Activated naive CD8-positive, alpha-beta T cell treated with anti-CD3 and anti-CD28 coated beads, Interleukin-2, amount 10 ng/mL, durations not matched to agents 7 days and 5 days (primary cell): ENCODE data around the gene DLX5. TPM values are rescaled to one million over a fixed set of nuclear protein-coding genes. Genes with fewer than 3 reads are reported as not detected.
A peak's percentile ranks its signal among the peaks of the same experiment; 100 is the strongest.

Experiments
- ATAC-seq: fragments of 150-1000 bp; cut with Tn5 transposase; one replicate; pipeline ENCODE4 v1.10.0; 2021; ENCODE audit warnings: low read depth, moderate library complexity
- POLR2A ChIA-PET: fragments of 350-600 bp; sonication (Branson Sonifier 250); formaldehyde crosslinking; loops from one replicate; lab custom pipeline; 2021; ENCODE audit warnings: antibody characterized with exemption; lab: Charles Lee
- DNase-seq: peaks from one replicate; pipeline ENCODE4 v3.0.0; 2021
- H3K27ac Mint-ChIP-seq: one replicate; pipeline ENCODE4 v1.8.0; 2022; ENCODE audit warnings: mild to moderate bottlenecking, mixed read lengths
- H3K27me3 Mint-ChIP-seq: one replicate; pipeline ENCODE4 v1.8.0; 2022; ENCODE audit warnings: mild to moderate bottlenecking, moderate library complexity, mixed read lengths
- H3K36me3 Mint-ChIP-seq: one replicate; pipeline ENCODE4 v1.8.0; 2021; ENCODE audit warnings: mild to moderate bottlenecking, mixed read lengths
- H3K4me1 Mint-ChIP-seq: one replicate; pipeline ENCODE4 v1.8.0; 2021; ENCODE audit warnings: mixed read lengths
- H3K4me3 Mint-ChIP-seq: one replicate; pipeline ENCODE4 v1.8.0; 2022; ENCODE audit warnings: mild to moderate bottlenecking, moderate library complexity, mixed read lengths
- H3K9me3 Mint-ChIP-seq: one replicate; pipeline ENCODE4 v1.8.0; 2021; ENCODE audit warnings: mixed read lengths
- total RNA-seq, 2 experiments: library from RNA; stranded (reverse); gene quantifications; one replicate each; pipeline ENCODE4 v1.2.3, GENCODE V29; 2021

The DLX5 gene
- total RNA-seq, 2 experiments from 2014 or later: not detected

DNA sequence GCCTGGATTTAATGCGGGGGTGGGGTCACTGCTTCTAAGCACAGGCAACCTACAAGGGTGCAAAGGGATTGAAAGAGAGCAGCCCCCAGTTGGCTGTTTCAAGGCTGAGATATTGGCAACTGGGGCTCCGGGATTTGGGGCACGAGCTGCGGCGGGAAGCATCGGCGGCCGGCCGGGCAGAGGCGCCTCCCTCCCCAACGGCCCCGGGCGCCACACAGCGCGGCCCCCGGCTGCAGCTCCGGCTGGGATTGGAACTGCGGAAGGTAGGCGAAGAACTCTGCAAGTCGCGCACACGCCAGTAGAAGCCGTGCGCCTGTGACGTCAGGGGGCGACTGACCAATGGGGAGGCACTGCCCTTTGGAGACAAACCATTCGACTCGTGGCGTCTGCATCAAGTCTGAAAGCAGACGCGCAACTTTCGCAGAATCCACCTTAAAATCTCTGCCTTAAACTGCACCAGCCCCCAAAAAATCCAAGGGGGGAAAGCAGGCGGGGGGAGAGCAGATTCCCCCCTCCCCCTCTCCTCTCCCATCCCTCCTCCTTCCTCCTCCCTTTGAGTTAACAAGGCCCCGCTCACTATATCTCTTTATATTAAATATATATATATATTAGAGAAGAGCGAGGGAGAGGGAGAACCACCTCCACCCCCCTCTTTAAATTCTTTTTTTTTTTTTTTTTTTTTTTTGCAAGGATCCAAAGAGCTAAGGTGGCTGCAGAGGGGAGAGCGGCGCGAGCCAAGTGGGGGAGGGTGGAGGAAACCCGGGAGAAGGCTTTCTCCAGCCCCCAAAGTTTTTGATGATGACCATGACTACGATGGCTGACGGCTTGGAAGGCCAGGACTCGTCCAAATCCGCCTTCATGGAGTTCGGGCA lies 19.2 kb downstream of the DLX5 start, which contains the start of gene DLX6:
TSS of gene DLX6 (plus strand) at position 371 of the 872 bp plus-strand sequence. CDS start at position 796, 425 bp downstream.
- Mint-ChIP-seq H3K4me1 (peaks cover 9% of the 10 kb centered on the region), H3K27me3 (peaks cover 87% of the 10 kb centered on the region), H3K27ac (peak within 1 kb of the TSS; percentile 34), H3K9me3 (peaks cover 3% of the 10 kb centered on the region), H3K36me3 (no peaks in the 10 kb centered on the region), H3K4me3 (peak within 1 kb of the TSS; percentile 54)
- ATAC-seq (peak; percentile 42), DNase-seq (peak; percentile 48)
- POLR2A ChIA-PET: interaction anchor here (0.6 kb wide), 1 partner anchor 22 kb away, joined by 4 read pairs; no protein-coding TSS in a partner anchor

DNA sequence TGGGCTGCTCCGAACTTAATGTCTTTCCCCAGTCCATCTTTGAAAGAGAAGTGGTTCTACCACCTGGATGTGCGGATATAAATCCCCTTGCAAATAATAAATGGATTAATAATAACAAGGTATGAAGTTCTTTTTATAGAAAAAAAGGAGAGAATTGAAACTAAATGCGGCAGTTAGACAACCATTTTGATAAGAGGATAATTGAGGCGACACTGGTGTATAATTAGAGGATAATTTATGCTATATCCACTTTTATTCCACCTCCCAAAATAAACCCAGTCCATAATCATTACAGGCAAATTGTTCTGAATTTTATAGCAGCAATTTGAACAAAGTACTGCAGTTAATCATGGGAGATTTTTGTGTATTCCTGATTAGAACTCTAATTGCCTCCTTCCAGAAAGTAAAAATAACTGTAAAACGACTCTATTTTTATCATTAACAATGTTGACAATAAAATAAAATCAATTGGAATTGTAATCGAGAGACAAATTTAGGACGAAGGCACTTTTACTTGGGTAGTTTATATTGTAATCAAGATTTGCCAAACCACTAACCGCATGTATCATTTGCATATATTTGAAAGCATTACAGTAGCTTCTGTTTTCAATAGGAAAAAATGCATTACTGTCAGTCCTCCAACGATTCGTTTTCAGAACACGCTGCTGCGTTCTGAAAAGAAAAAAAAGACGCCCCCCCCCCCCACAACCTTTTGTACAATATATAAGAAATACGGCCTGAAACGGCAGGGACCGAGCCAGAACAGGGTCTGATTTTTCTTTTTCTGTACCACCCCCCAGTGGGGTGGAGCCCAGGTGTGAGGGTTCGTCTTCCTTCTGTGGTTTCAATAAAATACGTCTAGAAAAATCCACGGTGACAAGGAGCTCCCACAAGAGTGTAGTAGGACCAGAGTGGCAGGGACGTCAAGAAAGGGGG lies 20.1 kb downstream of the DLX5 start:
- Mint-ChIP-seq H3K4me1 (peaks cover 9% of the 10 kb centered on the region), H3K27me3 (peaks cover 86% of the 10 kb centered on the region), H3K9me3 (peaks cover 3% of the 10 kb centered on the region), H3K27ac (peak overlapping the region; percentile 34), H3K4me3 (peak overlapping the region; percentile 54), H3K36me3 (no peaks in the 10 kb centered on the region)
- ATAC-seq (no peak), DNase-seq (no peak)
- POLR2A ChIA-PET: interaction anchor here (0.6 kb wide), 1 partner anchor 23 kb away, joined by 4 read pairs; no protein-coding TSS in a partner anchor

DNA sequence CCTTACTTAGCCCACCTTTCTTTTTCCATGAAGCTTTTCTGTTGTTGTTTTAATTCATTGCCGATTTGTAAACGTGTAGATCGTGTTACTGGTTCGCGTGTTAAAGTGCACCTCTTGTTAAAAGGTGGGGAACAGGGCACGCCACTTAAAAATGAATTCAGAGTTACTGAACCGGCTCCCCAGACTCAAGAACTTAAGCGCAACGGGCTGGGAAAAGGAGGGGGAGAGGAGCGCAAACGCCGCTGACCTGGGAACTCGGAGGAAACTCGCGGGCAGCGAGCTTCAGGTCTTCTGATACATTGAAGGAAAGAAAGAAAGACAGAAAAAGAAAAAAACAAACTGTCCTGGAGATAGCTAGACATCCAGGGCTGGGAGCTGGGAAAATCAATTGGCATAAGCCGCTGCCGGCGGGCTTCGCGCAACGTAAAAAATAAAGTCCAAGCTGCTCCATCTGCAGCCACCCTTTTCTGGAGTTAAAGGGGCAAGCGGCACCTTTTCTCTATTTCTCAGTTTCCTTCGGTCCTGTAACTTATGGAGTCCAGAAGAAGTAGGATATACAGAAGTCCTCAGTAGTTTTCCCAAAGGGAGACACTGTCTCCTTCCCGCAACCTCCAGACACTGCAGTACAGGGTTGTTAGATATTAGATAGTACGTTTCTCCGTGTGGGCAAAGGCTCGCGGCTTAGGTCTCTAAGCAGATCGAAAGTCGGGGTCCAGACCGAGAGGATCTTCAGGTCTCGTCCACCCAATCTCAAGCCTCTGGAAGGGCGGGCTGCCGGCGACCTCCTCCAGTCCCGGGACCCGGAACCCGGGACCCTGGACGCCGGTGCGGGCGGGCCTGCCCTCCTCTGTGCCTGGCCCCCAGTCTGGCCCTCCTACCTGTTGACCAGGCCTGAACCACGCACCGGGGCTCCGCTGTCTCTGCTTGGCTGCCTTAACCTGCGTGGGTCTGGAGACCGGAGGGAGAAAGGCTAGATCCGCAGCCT lies 21.1 kb downstream of the DLX5 start:
- ATAC-seq (no peak), DNase-seq (peak; percentile 29)
- Mint-ChIP-seq H3K4me1 (peaks cover 9% of the 10 kb centered on the region), H3K9me3 (peaks cover 3% of the 10 kb centered on the region), H3K36me3 (peaks cover 4% of the 10 kb centered on the region), H3K27ac (peak overlapping the region; percentile 7), H3K4me3 (peak overlapping the region; percentile 19), H3K27me3 (peaks cover 87% of the 10 kb centered on the region)
- POLR2A ChIA-PET: no interaction called here

DNA sequence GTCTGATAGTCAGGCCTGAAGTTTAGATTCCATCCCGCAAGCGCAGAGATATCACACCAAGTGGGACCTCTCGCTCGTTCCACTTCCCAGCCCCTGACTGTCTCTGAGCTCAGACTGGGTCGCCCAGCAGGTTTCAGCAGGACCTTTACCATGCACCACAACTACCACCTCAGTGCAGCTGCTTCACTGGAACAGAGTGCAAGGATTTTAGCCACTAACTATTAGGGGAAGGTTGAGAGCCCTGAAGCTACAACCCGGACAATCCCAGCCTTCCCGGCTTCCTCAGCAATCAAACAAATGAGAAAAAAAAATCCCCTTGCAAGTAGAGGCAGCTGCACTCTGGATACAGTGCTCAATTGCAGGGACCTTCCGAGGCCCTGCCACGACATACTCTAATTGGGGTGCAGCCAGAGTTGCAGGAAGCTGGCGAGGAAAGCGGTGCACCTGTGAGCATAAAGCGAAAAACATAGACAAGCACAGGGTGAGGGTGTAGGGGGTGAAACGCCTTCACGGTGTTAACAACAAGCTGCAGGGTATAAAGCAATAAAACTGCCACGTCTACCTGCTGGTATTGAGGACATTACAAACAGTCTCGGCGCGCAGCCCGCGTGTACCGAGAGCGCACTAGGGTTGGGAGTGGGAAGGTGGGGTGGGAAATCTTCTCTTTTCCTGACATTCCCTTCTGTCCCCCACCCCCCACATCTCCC lies 21.9 kb downstream of the DLX5 start:
- H3K27me3 Mint-ChIP-seq: peaks cover 87% of the 10 kb centered on the region
- H3K4me1 Mint-ChIP-seq: peaks cover 9% of the 10 kb centered on the region
- H3K27ac Mint-ChIP-seq: peak overlapping the region; percentile 28
- H3K36me3 Mint-ChIP-seq: peaks cover 4% of the 10 kb centered on the region
- no peak overlapping the region for H3K4me3 Mint-ChIP-seq
- peaks cover 3% of the 10 kb centered on the region for H3K9me3 Mint-ChIP-seq
- POLR2A ChIA-PET: no interaction called here
- ATAC-seq (no peak), DNase-seq (no peak)

DNA sequence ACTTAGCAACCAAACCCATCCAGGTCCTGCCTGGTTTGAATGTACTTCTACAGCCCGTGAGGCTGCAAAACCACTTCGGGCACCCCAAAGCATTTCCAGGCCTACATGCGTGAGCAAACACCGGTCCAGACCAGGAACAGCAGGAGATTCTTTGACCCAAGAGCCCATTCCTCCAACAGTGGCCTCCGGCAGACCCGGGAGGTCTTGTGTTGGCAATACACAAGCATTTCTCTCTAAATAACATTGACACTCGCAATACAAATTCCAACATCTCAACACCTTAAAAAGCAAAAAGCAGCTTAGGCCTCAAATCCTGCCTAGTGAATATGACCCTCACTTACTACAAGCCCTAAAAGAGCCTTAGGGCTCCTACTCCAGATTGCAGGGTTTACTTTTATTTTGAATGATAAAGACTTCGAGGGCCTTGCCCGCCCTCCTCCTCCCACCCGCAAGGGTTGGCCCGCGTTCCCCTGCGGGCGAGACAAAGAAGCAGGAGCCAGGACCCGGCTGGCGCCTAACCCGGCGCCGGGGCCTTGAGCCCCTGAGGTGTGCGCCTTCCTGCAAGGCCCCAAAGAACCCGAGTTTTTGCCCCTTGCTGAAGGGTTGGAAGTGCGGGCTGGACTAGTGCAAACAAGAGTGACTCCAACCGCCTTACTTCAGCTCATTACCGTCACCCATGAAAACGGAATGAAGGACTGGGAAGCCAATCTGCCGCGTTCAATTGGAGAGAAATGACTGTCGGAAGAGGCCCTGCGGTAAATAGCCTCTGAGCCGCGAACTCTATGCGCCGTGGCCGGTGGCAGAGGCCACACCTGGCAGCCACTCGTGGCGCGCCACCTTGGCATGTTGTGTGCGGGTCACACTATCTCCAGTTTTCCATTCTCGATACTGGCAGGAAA lies 22.7 kb downstream of the DLX5 start:
- H3K9me3 Mint-ChIP-seq: peaks cover 3% of the 10 kb centered on the region
- peaks cover 87% of the 10 kb centered on the region for H3K27me3 Mint-ChIP-seq
- no peak for DNase-seq
- POLR2A ChIA-PET: no interaction called here
- peaks cover 4% of the 10 kb centered on the region for H3K36me3 Mint-ChIP-seq
- peaks cover 9% of the 10 kb centered on the region for H3K4me1 Mint-ChIP-seq
- ATAC-seq: no peak
- H3K27ac Mint-ChIP-seq: no peak overlapping the region
- no peak overlapping the region for H3K4me3 Mint-ChIP-seq

DNA sequence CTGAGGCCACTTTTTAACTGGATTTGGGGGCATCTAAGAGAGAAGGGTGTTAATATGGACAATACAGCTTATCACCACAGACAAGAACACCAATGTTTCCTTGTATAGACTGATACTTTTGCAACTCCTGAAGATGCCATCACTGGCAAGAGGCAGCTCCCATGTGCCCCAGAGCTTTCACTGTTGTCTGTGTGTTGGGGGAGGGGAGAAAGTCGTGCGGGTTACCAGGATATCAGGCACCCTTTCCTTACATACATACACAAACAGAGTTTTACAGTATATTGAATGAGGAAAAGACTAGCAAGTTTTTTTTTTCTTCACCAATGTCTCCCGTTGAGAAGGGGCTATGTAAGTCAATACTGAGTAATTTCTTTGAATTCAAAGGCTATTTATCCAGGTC lies 23.4 kb downstream of the DLX5 start:
- Mint-ChIP-seq H3K27me3 (peaks cover 90% of the 10 kb centered on the region), H3K27ac (no peak overlapping the region), H3K4me1 (peaks cover 8% of the 10 kb centered on the region), H3K9me3 (peaks cover 6% of the 10 kb centered on the region), H3K36me3 (peaks cover 4% of the 10 kb centered on the region), H3K4me3 (no peak overlapping the region)
- POLR2A ChIA-PET: no interaction called here
- DNase-seq (no peak), ATAC-seq (no peak)

DNA sequence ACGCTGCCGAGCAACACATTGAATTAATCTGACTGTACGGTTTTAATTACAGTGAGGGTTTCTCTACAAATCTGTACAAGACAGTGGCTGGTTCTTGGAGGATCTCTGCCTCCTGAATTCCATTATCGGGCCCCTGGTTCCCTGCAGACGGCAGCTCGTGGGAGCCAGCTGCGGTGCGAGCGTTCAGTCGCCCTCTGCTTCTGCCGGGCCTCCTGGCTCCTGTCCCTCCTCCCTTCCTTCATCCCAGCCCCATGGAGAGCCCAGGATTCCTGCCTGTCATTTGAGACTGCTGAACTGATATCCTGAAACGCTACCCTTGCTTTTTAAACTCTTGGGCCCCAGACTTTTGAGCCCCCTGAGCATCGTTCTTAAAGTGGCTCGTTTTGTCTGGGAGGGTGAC lies 25.9 kb downstream of the DLX5 start:
- H3K36me3 Mint-ChIP-seq: peaks cover 4% of the 10 kb centered on the region
- ATAC-seq: no peak
- H3K9me3 Mint-ChIP-seq: peaks cover 6% of the 10 kb centered on the region
- no peak overlapping the region for H3K27ac Mint-ChIP-seq
- no peak for DNase-seq
- H3K4me1 Mint-ChIP-seq: peaks cover 1% of the 10 kb centered on the region
- H3K27me3 Mint-ChIP-seq: peaks cover 97% of the 10 kb centered on the region
- POLR2A ChIA-PET: interaction anchor here (0.8 kb wide), 1 partner anchor 10 kb away, joined by 3 read pairs; no protein-coding TSS in a partner anchor
- no peak overlapping the region for H3K4me3 Mint-ChIP-seq

DNA sequence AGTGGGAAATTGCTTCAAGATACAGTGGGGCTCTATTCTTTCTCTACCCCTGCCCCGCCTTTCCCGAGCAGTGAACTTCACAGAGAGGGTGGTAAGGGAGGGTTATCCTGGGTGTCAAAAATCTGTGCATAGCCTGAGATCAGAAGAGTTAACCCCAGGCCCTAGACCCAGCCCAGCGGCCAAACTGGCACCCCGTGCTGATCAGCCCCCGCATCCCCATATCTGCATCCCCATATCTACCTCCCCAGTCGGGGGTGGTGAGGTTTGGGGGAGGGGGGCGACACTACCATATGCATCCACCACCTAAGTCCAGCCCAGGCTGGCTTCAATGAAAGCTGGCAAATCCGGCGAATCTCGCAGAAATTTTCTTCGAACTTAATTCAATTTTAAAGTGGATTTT lies 26.3 kb downstream of the DLX5 start:
- H3K27me3 Mint-ChIP-seq: peaks cover 97% of the 10 kb centered on the region
- DNase-seq: no peak
- H3K36me3 Mint-ChIP-seq: peaks cover 4% of the 10 kb centered on the region
- no peak overlapping the region for H3K27ac Mint-ChIP-seq
- POLR2A ChIA-PET: interaction anchor here (0.8 kb wide), 1 partner anchor 11 kb away, joined by 3 read pairs; no protein-coding TSS in a partner anchor
- H3K4me1 Mint-ChIP-seq: peaks cover 1% of the 10 kb centered on the region
- H3K9me3 Mint-ChIP-seq: peaks cover 6% of the 10 kb centered on the region
- H3K4me3 Mint-ChIP-seq: no peak overlapping the region
- ATAC-seq: no peak

DNA sequence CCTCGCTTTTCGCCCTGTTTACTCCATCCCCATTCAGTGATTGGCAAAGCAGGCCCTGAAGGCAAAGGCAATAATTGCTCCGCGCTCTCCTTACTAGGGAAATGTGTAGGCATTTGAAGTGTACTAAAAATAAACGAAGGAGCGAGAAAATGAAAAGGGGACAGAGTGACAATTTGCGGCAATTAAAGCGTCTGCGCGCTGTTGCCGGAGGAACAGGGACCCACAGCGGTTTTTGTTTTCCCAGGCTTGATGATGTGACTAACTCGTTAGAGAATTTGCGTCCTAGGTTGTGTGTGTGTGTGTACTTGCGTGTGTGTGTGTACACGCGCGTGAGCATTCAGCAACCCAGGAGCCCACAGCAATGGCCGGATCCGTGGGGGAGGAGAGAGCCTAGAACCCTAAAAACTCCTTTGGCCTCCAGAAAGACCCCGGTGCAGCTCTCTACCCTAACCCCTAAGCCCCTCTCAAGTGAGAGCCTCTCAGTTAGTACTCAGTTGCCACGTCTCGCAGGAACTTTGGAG lies 27.1 kb downstream of the DLX5 start:
- POLR2A ChIA-PET: interaction anchor here (0.8 kb wide), 1 partner anchor 11 kb away, joined by 3 read pairs; no protein-coding TSS in a partner anchor
- DNase-seq (no peak), ATAC-seq (no peak)
- Mint-ChIP-seq H3K36me3 (peaks cover 6% of the 10 kb centered on the region), H3K4me3 (no peak overlapping the region), H3K9me3 (peaks cover 6% of the 10 kb centered on the region), H3K4me1 (peaks cover 1% of the 10 kb centered on the region), H3K27ac (no peak overlapping the region), H3K27me3 (peaks cover 97% of the 10 kb centered on the region)

DNA sequence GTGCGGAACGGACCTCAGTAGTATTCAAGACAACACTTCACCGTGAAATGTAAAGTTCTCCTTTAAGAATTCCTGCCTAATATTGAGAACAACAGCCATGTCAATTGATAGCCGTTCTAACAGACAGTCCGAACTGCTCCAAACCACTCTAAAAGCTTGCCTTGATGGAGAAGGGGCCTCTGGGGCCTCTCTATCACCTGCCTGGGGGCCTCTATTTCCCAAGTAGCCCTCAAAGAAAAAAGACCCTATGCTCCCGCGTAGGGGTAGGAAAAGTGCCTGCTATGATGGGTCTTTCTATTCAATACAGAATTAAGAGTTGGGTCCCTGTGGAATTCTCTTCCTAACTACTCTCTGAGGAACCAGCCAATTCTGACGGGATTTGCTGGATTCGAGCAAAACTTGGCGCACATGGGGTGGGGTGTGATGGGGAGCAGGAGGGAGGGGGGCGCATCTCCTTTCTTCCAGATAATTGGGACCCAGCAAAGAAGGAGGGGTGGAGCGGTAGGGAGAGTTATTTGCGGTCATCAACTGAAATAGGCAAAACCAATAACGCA lies 27.6 kb downstream of the DLX5 start:
- no peak overlapping the region for H3K4me3 Mint-ChIP-seq
- ATAC-seq: no peak

More for the DNA sequence above, 27.6 kb downstream of the DLX5 start:
- peaks cover 6% of the 10 kb centered on the region for H3K9me3 Mint-ChIP-seq
- no peak for DNase-seq
- POLR2A ChIA-PET: no interaction called here
- no peak overlapping the region for H3K27ac Mint-ChIP-seq
- H3K27me3 Mint-ChIP-seq: peaks cover 97% of the 10 kb centered on the region
- peaks cover 1% of the 10 kb centered on the region for H3K4me1 Mint-ChIP-seq
- H3K36me3 Mint-ChIP-seq: peaks cover 6% of the 10 kb centered on the region
